Neuronal stem cell (in vitro differentiated cells): ENCODE data around the gene XPO5.
A peak's percentile ranks its signal among the peaks of the same experiment; 100 is the strongest.

ENCODE experiments used
- DNase-seq: peaks from one replicate; pipeline ENCODE4 v3.0.0-alpha.2; 2013; ENCODE audit warnings: low spot score
- H2AFZ ChIP-seq: one replicate; pipeline ENCODE4 v1.6.1; 2013; ENCODE audit warnings: mild to moderate bottlenecking, low read length, inconsistent platforms
- H2AK5ac ChIP-seq: 2 replicates; pipeline ENCODE4 v1.6.1; 2013; ENCODE audit warnings: low read depth, mild to moderate bottlenecking, inconsistent platforms, low read length, moderate library complexity, mixed read lengths
- H2BK120ac ChIP-seq: 2 replicates; pipeline ENCODE4 v1.6.1; 2013; ENCODE audit warnings: low read depth, mild to moderate bottlenecking, inconsistent platforms, low read length, moderate library complexity, mixed read lengths
- H2BK12ac ChIP-seq: one replicate; pipeline ENCODE4 v1.6.1; 2013; ENCODE audit warnings: low read length, inconsistent platforms
- H2BK15ac ChIP-seq: 2 replicates; pipeline ENCODE4 v1.6.1; 2013; ENCODE audit warnings: mild to moderate bottlenecking, low read length, inconsistent platforms, mixed read lengths
- H2BK5ac ChIP-seq: one replicate; pipeline ENCODE4 v1.6.1; 2013; ENCODE audit warnings: inconsistent platforms, mild to moderate bottlenecking, low read length, moderate library complexity
- H3K14ac ChIP-seq: one replicate; pipeline ENCODE4 v1.6.1; 2013; ENCODE audit warnings: low read length, inconsistent platforms
- H3K18ac ChIP-seq: 2 replicates; pipeline ENCODE4 v1.6.1; 2013; ENCODE audit warnings: low read length, inconsistent platforms
- H3K23ac ChIP-seq: 2 replicates; pipeline ENCODE4 v1.6.1; 2013; ENCODE audit warnings: low read depth, mild to moderate bottlenecking, mixed read lengths, low read length, inconsistent platforms; ENCODE audit not compliant: poor library complexity
- H3K27ac ChIP-seq: replicated peaks from 3 replicates; pipeline ENCODE4 v1.5.1; 2013; ENCODE audit warnings: low read length, inconsistent platforms
- H3K27me3 ChIP-seq, 3 experiments: 2 replicates each; pipeline ENCODE4 v1.6.1; 2013; ENCODE audit warnings: low read length in 3 of 3, mild to moderate bottlenecking in 2 of 3, inconsistent platforms in 1 of 3, low read depth in 1 of 3, mixed read lengths in 1 of 3, moderate library complexity in 1 of 3; ENCODE audit not compliant: control insufficient read depth in 3 of 3, insufficient read depth in 3 of 3
- H3K36me3 ChIP-seq, 2 donors: replicated peaks in 1 of 2; 2 replicates each; pipeline ENCODE4 v1.6.1; 2013; ENCODE audit warnings: low read length in 2 of 2; ENCODE audit not compliant: control insufficient read depth in 2 of 2, insufficient read depth in 2 of 2
- H3K4ac ChIP-seq: 2 replicates; pipeline ENCODE4 v1.6.1; 2013; ENCODE audit warnings: inconsistent platforms, mild to moderate bottlenecking, low read length, moderate library complexity
- H3K4me1 ChIP-seq, 2 donors: 1 replicate in 1 of 2; 2 replicates in 1 of 2; pipeline ENCODE4 v1.6.1; 2013; ENCODE audit warnings: low read length in 2 of 2, low read depth in 1 of 2; ENCODE audit not compliant: control insufficient read depth in 2 of 2, insufficient read depth in 1 of 2
- H3K4me2 ChIP-seq: one replicate; pipeline ENCODE4 v1.6.1; 2013; ENCODE audit warnings: mild to moderate bottlenecking, low read length, inconsistent platforms; ENCODE audit not compliant: insufficient read depth, poor library complexity, severe bottlenecking
- H3K4me3 ChIP-seq, 2 donors: 2 replicates each; pipeline ENCODE4 v1.5.1; 2013; ENCODE audit warnings: low read length in 2 of 2, mild to moderate bottlenecking in 2 of 2, inconsistent platforms in 1 of 2, moderate library complexity in 1 of 2
- H3K79me1 ChIP-seq: one replicate; pipeline ENCODE4 v1.6.1; 2013; ENCODE audit warnings: low read depth, mild to moderate bottlenecking, inconsistent platforms, low read length, moderate library complexity
- H3K9ac ChIP-seq: one replicate; pipeline ENCODE4 v1.6.1; 2013; ENCODE audit warnings: mild to moderate bottlenecking, low read depth, low read length, inconsistent platforms; ENCODE audit not compliant: poor library complexity
- H3K9me3 ChIP-seq, 2 donors: replicated peaks in 1 of 2; 2 replicates each; pipeline versions ENCODE3 to v1.6.1; 2013; ENCODE audit warnings: low read length in 2 of 2, mild to moderate bottlenecking in 2 of 2, inconsistent platforms in 1 of 2, low read depth in 1 of 2, mixed read lengths in 1 of 2, moderate library complexity in 1 of 2; ENCODE audit not compliant: control insufficient read depth in 2 of 2, insufficient read depth in 1 of 2
- H4K8ac ChIP-seq: one replicate; pipeline ENCODE4 v1.6.1; 2013; ENCODE audit warnings: low read depth, mild to moderate bottlenecking, inconsistent platforms, low read length, moderate library complexity
- H4K91ac ChIP-seq: one replicate; pipeline ENCODE4 v1.6.1; 2013; ENCODE audit warnings: low read length, low read depth, mild to moderate bottlenecking, inconsistent platforms; ENCODE audit not compliant: poor library complexity
- WGBS, 2 donors: extraction: QIAGEN DNeasy Blood & Tissue Kit; methylation state at CpG; one replicate each; pipeline ENCODE4 v1.1.7; 2013; ENCODE audit warnings: missing lambda C conversion rate in 2 of 2, mixed read lengths in 1 of 2; ENCODE audit not compliant: insufficient read length in 2 of 2, insufficient replicate concordance in 1 of 2; ENCODE audit errors: extremely low coverage in 2 of 2; 5-methylcytosine and 5-hydroxymethylcytosine counted together

Gene XPO5

GRCh38 chr6:43516367-43516696, 59.5 kb downstream of the XPO5 start:
- Histone ChIP-seq H3K9me3 (no peaks in the 10 kb centered on the region), H3K4me2 (peak overlapping the region; percentile 83), H2AK5ac (no peak overlapping the region), H2BK15ac (no peak overlapping the region), H3K4ac (no peak overlapping the region), H3K4me1 (peaks cover 8 to 10% of the 10 kb centered on the region in 2 donors), H3K18ac (peak overlapping the region; percentile 88), H2BK5ac (peak overlapping the region; percentile 43), H3K27ac (no peak overlapping the region), H4K91ac (no peak overlapping the region), H3K79me1 (peaks cover 15% of the 10 kb centered on the region), H2BK120ac (no peak overlapping the region), H3K27me3 (no peaks in the 10 kb centered on the region), H4K8ac (no peak overlapping the region), H3K36me3 (peaks cover 55 to 74% of the 10 kb centered on the region in 2 donors), H3K9ac (peak overlapping the region; percentile 86), H3K23ac (no peak overlapping the region), H3K4me3 (peak overlapping the region; percentile 89 to 96), H2AFZ (peak overlapping the region; percentile 85), H3K14ac (peak overlapping the region; percentile 73), H2BK12ac (no peak overlapping the region)
- no peak for DNase-seq
- no CpG with 5 or more reads among the region's 10 CpGs for WGBS, 2 donors

- Histone ChIP-seq H3K4me3 (peak overlapping the region; percentile 89 to 96), H4K91ac (no peak overlapping the region), H3K18ac (no peak overlapping the region), H4K8ac (no peak overlapping the region), H3K14ac (no peak overlapping the region), H3K27me3 (no peaks in the 10 kb centered on the region), H3K23ac (no peak overlapping the region), H3K79me1 (peaks cover 15% of the 10 kb centered on the region), H3K4me1 (peaks cover 8 to 10% of the 10 kb centered on the region in 2 donors), H2BK5ac (no peak overlapping the region), H3K4ac (no peak overlapping the region), H3K4me2 (peak overlapping the region; percentile 83), H3K27ac (no peak overlapping the region), H3K36me3 (peaks cover 53 to 74% of the 10 kb centered on the region in 2 donors), H2AFZ (no peak overlapping the region), H2BK12ac (no peak overlapping the region), H2BK120ac (no peak overlapping the region), H3K9me3 (no peaks in the 10 kb centered on the region), H2AK5ac (peak overlapping the region; percentile 17), H2BK15ac (no peak overlapping the region), H3K9ac (peak overlapping the region; percentile 24)
- DNase-seq = no peak
- no CpG with 5 or more reads among the region's 9 CpGs for WGBS, 2 donors
These were observed 60.0 kb downstream of the XPO5 start for GRCh38 chr6:43515808-43516207.

- Histone ChIP-seq H3K4me1 (peaks cover 12 to 15% of the 10 kb centered on the region in 2 donors), H4K8ac (no peak overlapping the region), H3K27ac (no peak overlapping the region), H3K27me3 (peaks cover 7 to 17% (median 9%) of the 10 kb centered on the region in 3 experiments), H2AK5ac (no peak overlapping the region), H2AFZ (no peak overlapping the region), H3K4ac (no peak overlapping the region), H3K4me2 (no peak overlapping the region), H3K36me3 (peaks cover 39 to 52% of the 10 kb centered on the region in 2 donors), H3K23ac (no peak overlapping the region), H2BK15ac (no peak overlapping the region), H2BK120ac (no peak overlapping the region), H2BK5ac (no peak overlapping the region), H3K9ac (peak overlapping the region; percentile 13), H3K4me3 (no peak overlapping the region), H3K14ac (no peak overlapping the region), H3K79me1 (peaks cover 11% of the 10 kb centered on the region), H3K18ac (no peak overlapping the region), H3K9me3 (no peaks in the 10 kb centered on the region), H4K91ac (no peak overlapping the region), H2BK12ac (no peak overlapping the region)
- no peak for DNase-seq
- no CpG with 5 or more reads among the region's 11 CpGs for WGBS, 2 donors
These were observed 63.9 kb downstream of the XPO5 start for GRCh38 chr6:43511824-43512415.

GRCh38 chr6:43510827-43511163, 65.0 kb downstream of the XPO5 start:
- no peak overlapping the region for H2AFZ ChIP-seq
- no peak overlapping the region for H4K8ac ChIP-seq
- no peak overlapping the region for H3K4me2 ChIP-seq
- H3K4me3 ChIP-seq = peak overlapping the region in 1 of 2 donors; percentile 81
- H3K4me1 ChIP-seq = peaks cover 9 to 14% of the 10 kb centered on the region in 2 donors
- no peak overlapping the region for H2BK15ac ChIP-seq
- H3K36me3 ChIP-seq = peaks cover 38 to 58% of the 10 kb centered on the region in 2 donors
- H3K9me3 ChIP-seq = no peaks in the 10 kb centered on the region
- WGBS, 2 donors = no CpG with 5 or more reads among the region's 10 CpGs
- no peak overlapping the region for H3K4ac ChIP-seq
- H2AK5ac ChIP-seq = peak overlapping the region; percentile 32
- H3K79me1 ChIP-seq = peaks cover 5% of the 10 kb centered on the region
- H2BK5ac ChIP-seq = no peak overlapping the region
- H3K23ac ChIP-seq = peak overlapping the region; percentile 90
- no peak overlapping the region for H2BK120ac ChIP-seq
- no peak overlapping the region for H4K91ac ChIP-seq
- H3K14ac ChIP-seq = peak overlapping the region; percentile 83
- H3K18ac ChIP-seq = peak overlapping the region; percentile 89
- peaks cover 7 to 17% (median 9%) of the 10 kb centered on the region in 3 experiments for H3K27me3 ChIP-seq
- H3K27ac ChIP-seq = no peak overlapping the region
- H3K9ac ChIP-seq = peak overlapping the region; percentile 99
- DNase-seq = no peak
- H2BK12ac ChIP-seq = no peak overlapping the region
